ENCODE results near the gene OBSL1. TPM values are rescaled to one million over a fixed set of nuclear protein-coding genes. Genes with fewer than 3 reads are reported as not detected.

OBSL1 gene
- total RNA-seq, 4 donors from 2014 or later = 85.0 to 135 (median 98.3) TPM

DNA sequence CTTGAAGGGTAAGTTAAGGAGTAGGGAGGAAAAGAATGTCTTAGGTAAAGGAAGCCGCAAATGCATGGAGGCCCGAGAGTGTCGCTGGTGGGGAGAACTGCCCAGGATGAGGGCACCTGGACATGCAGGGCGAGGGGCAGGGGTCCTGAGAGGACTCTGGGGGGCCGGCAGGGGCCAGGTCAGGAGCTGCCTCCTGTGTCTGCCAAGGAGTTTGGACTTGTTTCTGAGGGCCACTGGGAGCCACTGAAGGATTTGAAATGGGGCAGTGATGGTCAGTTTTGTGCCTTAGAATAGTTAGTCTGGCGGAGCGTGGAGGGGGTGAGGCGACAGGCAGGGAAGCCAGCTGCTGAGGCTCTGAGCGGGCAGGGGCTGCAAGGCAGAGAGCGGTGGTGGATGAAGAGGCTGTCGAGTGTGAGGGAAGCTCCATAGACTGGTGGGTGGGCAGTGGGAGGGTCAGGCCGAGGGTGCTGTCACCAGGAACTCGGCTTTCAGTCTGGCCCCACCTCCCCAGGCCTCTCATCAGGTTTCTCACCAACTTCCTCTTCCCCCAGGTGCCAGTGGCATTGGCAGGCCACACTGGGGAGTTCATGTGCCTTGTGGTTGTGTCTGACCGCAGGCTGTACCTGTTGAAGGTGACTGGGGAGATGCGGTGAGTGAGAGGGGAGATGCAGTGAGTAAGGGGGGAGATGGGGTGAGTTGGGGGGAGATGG lies 41.4 kb upstream of the OBSL1 start:
- H3K9me3 ChIP-seq = no peaks in the 10 kb centered on the region
- no peaks in the 10 kb centered on the region for H3K27me3 ChIP-seq
- TF ChIP-seq, protein P1, sequence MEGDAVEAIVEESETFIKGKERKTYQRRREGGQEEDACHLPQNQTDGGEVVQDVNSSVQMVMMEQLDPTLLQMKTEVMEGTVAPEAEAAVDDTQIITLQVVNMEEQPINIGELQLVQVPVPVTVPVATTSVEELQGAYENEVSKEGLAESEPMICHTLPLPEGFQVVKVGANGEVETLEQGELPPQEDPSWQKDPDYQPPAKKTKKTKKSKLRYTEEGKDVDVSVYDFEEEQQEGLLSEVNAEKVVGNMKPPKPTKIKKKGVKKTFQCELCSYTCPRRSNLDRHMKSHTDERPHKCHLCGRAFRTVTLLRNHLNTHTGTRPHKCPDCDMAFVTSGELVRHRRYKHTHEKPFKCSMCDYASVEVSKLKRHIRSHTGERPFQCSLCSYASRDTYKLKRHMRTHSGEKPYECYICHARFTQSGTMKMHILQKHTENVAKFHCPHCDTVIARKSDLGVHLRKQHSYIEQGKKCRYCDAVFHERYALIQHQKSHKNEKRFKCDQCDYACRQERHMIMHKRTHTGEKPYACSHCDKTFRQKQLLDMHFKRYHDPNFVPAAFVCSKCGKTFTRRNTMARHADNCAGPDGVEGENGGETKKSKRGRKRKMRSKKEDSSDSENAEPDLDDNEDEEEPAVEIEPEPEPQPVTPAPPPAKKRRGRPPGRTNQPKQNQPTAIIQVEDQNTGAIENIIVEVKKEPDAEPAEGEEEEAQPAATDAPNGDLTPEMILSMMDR (IDR thresholded peaks at IDR 0.05) = no peak
- no peak for TF ChIP-seq EP300 (IDR thresholded peaks at IDR 0.05)
- no peak for TF ChIP-seq POLR2A (IDR thresholded peaks at IDR 0.05)
- H3K4me1 ChIP-seq = peaks cover 0 to 18% (median 0%) of the 10 kb centered on the region in 4 donors
- 79 to 80% methylated on average over 14 to 15 of the region's 15 CpGs for WGBS, 2 donors
- H3K4me3 ChIP-seq = no peak overlapping the region
- H3K27ac ChIP-seq = peak overlapping the region in 1 of 4 donors; percentile 13
- DNase-seq (ENCODE audit: low spot score in 2 of 2) = no peak
- H3K36me3 ChIP-seq = peaks cover 0 to 88% (median 0%) of the 10 kb centered on the region in 3 donors

DNA sequence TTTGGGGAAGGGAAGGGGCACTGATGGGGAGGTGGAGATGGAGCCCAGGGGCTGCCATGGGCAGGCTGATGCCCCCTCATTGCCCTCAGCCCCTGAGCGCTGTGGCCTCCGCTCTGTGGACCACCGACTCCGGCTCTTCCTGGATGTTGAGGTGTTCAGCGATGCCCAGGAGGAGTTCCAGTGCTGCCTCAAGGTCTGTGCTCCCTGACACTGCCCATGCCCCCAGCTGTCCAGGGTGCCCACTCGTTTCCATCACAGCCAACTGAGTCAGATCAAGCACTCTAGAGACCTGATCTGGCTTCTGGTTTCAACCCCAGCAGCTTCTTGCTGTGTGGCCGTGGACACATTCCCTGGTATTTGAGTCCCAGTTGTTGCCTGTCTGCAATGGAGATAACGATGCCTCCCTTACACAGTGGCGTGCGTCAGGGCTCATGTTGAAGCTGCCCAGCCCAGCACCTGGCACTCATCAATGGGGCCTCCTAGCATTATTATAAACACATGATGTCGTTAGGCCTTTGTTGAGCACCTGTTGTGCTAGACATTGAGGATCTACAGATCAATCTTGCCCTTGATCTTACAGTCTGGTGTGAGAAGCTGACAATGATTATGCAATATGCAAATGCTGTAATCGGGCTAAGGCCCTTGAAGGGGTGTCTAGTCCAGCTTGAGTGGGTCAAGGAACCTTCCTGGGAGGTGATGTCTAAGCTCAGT lies 40.7 kb upstream of the OBSL1 start:
- WGBS, 2 donors = 67 to 78% methylated on average over 11 to 12 of the region's 12 CpGs
- no peaks in the 10 kb centered on the region for H3K27me3 ChIP-seq
- peaks cover 0 to 20% (median 0%) of the 10 kb centered on the region in 4 donors for H3K4me1 ChIP-seq
- peaks cover 0 to 95% (median 4%) of the 10 kb centered on the region in 3 donors for H3K36me3 ChIP-seq
- H3K4me3 ChIP-seq = no peak overlapping the region
- TF ChIP-seq, protein P1 (IDR thresholded peaks at IDR 0.05) = no peak
- TF ChIP-seq POLR2A (IDR thresholded peaks at IDR 0.05) (no peak), EP300 (IDR thresholded peaks at IDR 0.05) (no peak)
- H3K27ac ChIP-seq = no peak overlapping the region
- no peak for DNase-seq (ENCODE audit: low spot score in 2 of 2)
- no peaks in the 10 kb centered on the region for H3K9me3 ChIP-seq

DNA sequence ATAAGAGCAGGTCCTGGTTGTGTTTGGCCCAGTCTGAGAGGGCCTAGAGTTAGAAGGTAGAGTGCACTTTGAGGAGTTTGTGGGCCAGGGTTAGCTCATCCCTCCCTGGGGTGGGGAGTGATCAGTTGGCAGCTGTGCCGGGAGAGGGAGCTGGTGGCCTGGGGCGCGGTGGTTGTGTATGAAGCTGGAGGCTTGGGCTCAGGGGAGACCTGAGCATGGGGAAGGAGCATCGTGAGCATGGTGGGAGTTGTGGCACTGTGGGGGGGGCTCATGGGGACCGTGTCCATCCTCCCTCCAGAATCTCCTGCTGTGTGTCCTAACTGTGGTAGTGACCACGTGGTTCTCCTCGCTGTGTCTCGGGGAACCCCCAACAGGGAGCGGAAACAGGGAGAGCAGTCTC lies 40.0 kb upstream of the OBSL1 start:
- Histone ChIP-seq H3K4me3 (no peak overlapping the region), H3K36me3 (peaks cover 0 to 97% (median 5%) of the 10 kb centered on the region in 3 donors), H3K27ac (peak overlapping the region in 1 of 4 donors; percentile 47), H3K27me3 (no peaks in the 10 kb centered on the region), H3K4me1 (peaks cover 0 to 27% (median 0%) of the 10 kb centered on the region in 4 donors), H3K9me3 (no peaks in the 10 kb centered on the region)
- no peak for DNase-seq (ENCODE audit: low spot score in 2 of 2)
- WGBS, 2 donors = 86 to 90% methylated on average over 9 of the region's 9 CpGs
- TF ChIP-seq POLR2A (IDR thresholded peaks at IDR 0.05) (no peak), EP300 (IDR thresholded peaks at IDR 0.05) (no peak)
- TF ChIP-seq, protein P1 (IDR thresholded peaks at IDR 0.05) = no peak

DNA sequence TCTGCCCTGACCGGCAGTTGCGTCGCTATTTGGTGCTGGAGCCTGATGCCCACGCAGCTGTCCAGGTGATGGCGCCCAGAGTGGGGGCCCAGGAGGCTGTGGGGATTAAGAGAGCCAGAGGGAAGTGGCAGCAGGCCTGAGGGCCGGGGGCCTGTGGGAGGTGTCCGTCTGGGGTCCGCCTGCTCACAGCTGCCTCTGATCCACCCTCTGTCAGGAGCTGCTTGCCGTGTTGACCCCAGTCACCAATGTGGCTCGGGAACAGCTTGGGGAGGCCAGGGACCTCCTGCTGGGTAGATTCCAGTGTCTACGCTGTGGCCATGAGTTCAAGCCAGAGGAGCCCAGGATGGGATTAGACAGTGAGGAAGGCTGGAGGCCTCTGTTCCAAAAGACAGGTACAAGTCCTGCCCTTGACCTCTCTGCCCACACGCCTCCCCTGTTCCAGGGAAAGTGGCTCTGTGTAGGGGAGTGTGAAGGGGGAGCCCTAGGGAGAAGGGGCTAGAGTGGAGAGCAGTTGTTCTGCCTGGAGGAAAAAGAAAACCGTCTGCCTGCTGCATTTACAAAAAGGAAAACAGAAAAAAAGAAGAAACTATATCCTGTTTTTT lies 37.9 kb upstream of the OBSL1 start:
- no peaks in the 10 kb centered on the region for H3K9me3 ChIP-seq
- H3K27ac ChIP-seq = peak overlapping the region in 3 of 4 donors; percentile 19 to 80 (median 67)
- WGBS, 2 donors = 71 to 74% methylated on average over 11 of the region's 13 CpGs
- no peaks in the 10 kb centered on the region for H3K27me3 ChIP-seq
- peaks cover 0 to 44% (median under 1%) of the 10 kb centered on the region in 4 donors for H3K4me1 ChIP-seq
- H3K36me3 ChIP-seq = peaks cover 0 to 87% (median 8%) of the 10 kb centered on the region in 3 donors
- no peak for DNase-seq (ENCODE audit: low spot score in 2 of 2)
- H3K4me3 ChIP-seq = no peak overlapping the region
- TF ChIP-seq, protein P1 (IDR thresholded peaks at IDR 0.05) = no peak
- no peak for TF ChIP-seq EP300 (IDR thresholded peaks at IDR 0.05)
- TF ChIP-seq POLR2A (IDR thresholded peaks at IDR 0.05) = no peak

All from tibial nerve (tissue), 4 donors.